Measurements from ENCODE around the gene SYNPO2. TPM values are rescaled to one million over a fixed set of nuclear protein-coding genes. Genes with fewer than 3 reads are reported as not detected.

The SYNPO2 gene
- total RNA-seq, 4 donors from 2014 or later, result 1,547 to 3,168 (median 2,047) TPM

DNA sequence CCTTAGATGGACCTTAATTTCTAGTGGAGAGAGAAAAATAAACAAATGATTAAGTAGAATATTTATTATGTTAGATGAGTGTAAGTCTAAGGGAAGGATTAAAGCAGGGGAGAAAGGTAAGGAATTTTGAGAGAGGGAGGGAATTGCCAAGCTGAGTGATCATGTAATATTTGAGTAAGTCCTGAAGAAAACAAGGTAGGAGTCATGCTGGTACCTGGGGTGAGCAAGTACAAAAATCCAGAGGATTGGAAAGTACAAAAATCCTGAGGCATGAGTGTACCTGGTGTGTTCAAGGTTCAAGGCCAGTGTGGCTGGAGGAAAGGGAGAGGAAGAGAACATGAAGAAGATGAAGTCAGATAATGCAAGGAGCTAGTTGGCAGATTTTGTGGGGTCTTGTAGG, 159.8 kb downstream of the SYNPO2 start:
- no peak for ATAC-seq
- peak overlapping the region in 3 of 4 donors; percentile 34 to 90 (median 39) for H3K27ac ChIP-seq
- peaks cover 5 to 79% (median 17%) of the 10 kb centered on the region in 3 donors for H3K4me1 ChIP-seq

DNA sequence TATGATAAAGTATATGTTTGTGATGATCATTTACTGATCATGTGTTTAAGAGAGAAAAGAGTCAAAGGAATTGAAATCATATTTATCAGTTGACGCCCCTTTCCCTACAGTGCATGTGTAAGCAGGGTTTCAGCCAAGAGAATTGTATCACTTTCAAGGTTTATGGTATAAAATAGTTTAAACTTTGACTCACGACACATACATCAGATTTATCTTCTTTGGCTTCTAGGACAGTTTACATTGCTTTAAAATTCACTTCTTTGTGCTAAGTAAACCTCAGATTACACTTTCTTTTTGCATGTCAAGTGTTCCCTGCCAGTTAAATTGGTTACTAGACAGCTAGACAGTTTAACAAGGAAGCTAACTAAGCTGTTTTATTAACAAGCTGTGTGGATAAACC, 160.7 kb downstream of the SYNPO2 start:
- WGBS, 2 donors (ENCODE audit: low coverage in 1 of 2), result 47 to 48% methylated on average over 2 of the region's 2 CpGs
- ATAC-seq, result no peak
- Histone ChIP-seq H3K27ac (peak overlapping the region in 2 of 4 donors; percentile 39 to 90), H3K9me3 (no peaks in the 10 kb centered on the region), H3K4me1 (peaks cover 5 to 70% (median 17%) of the 10 kb centered on the region in 3 donors), H3K36me3 (peaks cover 0 to 4% of the 10 kb centered on the region in 2 donors), H3K4me3 (no peak overlapping the region), H3K27me3 (no peaks in the 10 kb centered on the region)
- TF ChIP-seq POLR2AphosphoS5 (IDR thresholded peaks at IDR 0.05) (no peak), EP300 (IDR thresholded peaks at IDR 0.05) (no peak), POLR2A (IDR thresholded peaks at IDR 0.05) (no peak)
- TF ChIP-seq, protein P1, sequence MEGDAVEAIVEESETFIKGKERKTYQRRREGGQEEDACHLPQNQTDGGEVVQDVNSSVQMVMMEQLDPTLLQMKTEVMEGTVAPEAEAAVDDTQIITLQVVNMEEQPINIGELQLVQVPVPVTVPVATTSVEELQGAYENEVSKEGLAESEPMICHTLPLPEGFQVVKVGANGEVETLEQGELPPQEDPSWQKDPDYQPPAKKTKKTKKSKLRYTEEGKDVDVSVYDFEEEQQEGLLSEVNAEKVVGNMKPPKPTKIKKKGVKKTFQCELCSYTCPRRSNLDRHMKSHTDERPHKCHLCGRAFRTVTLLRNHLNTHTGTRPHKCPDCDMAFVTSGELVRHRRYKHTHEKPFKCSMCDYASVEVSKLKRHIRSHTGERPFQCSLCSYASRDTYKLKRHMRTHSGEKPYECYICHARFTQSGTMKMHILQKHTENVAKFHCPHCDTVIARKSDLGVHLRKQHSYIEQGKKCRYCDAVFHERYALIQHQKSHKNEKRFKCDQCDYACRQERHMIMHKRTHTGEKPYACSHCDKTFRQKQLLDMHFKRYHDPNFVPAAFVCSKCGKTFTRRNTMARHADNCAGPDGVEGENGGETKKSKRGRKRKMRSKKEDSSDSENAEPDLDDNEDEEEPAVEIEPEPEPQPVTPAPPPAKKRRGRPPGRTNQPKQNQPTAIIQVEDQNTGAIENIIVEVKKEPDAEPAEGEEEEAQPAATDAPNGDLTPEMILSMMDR (IDR thresholded peaks at IDR 0.05), result no peak

More for the DNA sequence above, 159.8 kb downstream of the SYNPO2 start:
- Histone ChIP-seq H3K9me3 (no peaks in the 10 kb centered on the region), H3K27me3 (no peaks in the 10 kb centered on the region), H3K4me3 (no peak overlapping the region), H3K36me3 (peaks cover 0 to 4% of the 10 kb centered on the region in 2 donors)
- no peak for TF ChIP-seq EP300 (IDR thresholded peaks at IDR 0.05)
- TF ChIP-seq POLR2A (IDR thresholded peaks at IDR 0.05), result no peak
- peak; percentile 4 for TF ChIP-seq POLR2AphosphoS5 (IDR thresholded peaks at IDR 0.05)
- TF ChIP-seq, protein P1 (IDR thresholded peaks at IDR 0.05), result no peak

DNA sequence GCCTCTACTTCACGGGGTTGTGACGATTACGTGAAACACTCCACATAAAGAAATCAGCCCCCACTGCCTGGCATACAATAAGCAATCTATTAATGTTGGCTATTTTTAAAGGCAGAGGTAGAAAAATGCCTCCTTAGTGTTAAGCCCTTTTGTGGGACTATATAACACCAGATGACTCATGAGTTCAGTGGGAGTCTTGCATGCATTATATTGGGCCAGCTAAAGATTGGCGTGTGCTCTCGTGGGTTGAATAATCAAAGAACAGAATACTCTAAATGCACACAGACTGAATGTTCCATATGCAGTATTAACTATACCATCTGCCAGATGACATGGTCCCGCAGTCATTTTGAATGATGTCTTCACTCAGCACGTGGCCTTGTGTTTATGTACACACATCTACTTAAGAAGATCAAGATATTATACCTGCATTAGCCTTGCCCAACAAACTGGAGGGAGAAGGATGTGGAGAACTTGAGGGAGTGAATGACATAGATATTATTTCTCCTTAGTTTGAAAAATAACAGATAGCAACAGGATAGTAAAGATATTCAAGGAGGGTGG, 162.0 kb downstream of the SYNPO2 start:
- TF ChIP-seq, protein P1 (IDR thresholded peaks at IDR 0.05), result no peak
- no peak for TF ChIP-seq POLR2A (IDR thresholded peaks at IDR 0.05)
- no peak for TF ChIP-seq POLR2AphosphoS5 (IDR thresholded peaks at IDR 0.05)
- TF ChIP-seq EP300 (IDR thresholded peaks at IDR 0.05), result no peak
- no peaks in the 10 kb centered on the region for H3K9me3 ChIP-seq
- H3K4me3 ChIP-seq, result no peak overlapping the region
- H3K27ac ChIP-seq, result peak overlapping the region in 2 of 4 donors; percentile 24 to 90
- WGBS, 2 donors (ENCODE audit: low coverage in 1 of 2), result 63 to 68% methylated on average over 5 to 7 of the region's 7 CpGs
- H3K4me1 ChIP-seq, result peaks cover 5 to 59% (median 10%) of the 10 kb centered on the region in 3 donors
- H3K36me3 ChIP-seq, result peaks cover 0 to 4% of the 10 kb centered on the region in 2 donors
- H3K27me3 ChIP-seq, result no peaks in the 10 kb centered on the region
- ATAC-seq, result no peak

DNA sequence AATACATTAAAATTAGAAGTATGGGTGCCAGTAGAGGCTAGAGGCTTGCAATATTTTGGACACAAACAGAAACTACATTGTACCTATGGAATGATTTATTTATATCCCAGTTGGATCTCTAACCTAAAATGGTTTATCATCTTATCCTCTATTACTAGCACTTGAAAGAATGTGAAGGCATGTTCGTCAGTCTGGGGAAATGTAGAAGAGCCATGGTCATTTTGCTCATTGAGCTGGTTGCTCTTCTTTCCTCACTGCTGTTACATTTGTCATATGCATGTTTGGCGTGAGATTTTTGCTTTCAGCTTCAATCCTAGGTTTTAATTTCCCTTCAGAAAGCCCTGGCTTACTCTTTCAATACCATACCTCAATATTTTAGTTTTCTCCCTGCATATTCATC, 164.6 kb downstream of the SYNPO2 start:
- 49 to 74% methylated on average over 2 of the region's 2 CpGs for WGBS, 2 donors (ENCODE audit: low coverage in 1 of 2)
- Histone ChIP-seq H3K36me3 (peaks cover 0 to 17% of the 10 kb centered on the region in 2 donors), H3K27me3 (no peaks in the 10 kb centered on the region), H3K27ac (peak overlapping the region in 1 of 4 donors; percentile 49), H3K4me3 (no peak overlapping the region), H3K4me1 (peaks cover 0 to 33% (median 0%) of the 10 kb centered on the region in 3 donors), H3K9me3 (no peaks in the 10 kb centered on the region)
- TF ChIP-seq POLR2AphosphoS5 (IDR thresholded peaks at IDR 0.05), result no peak
- TF ChIP-seq, protein P1 (IDR thresholded peaks at IDR 0.05), result no peak
- TF ChIP-seq POLR2A (IDR thresholded peaks at IDR 0.05), result no peak
- TF ChIP-seq EP300 (IDR thresholded peaks at IDR 0.05), result no peak
- ATAC-seq, result no peak

DNA sequence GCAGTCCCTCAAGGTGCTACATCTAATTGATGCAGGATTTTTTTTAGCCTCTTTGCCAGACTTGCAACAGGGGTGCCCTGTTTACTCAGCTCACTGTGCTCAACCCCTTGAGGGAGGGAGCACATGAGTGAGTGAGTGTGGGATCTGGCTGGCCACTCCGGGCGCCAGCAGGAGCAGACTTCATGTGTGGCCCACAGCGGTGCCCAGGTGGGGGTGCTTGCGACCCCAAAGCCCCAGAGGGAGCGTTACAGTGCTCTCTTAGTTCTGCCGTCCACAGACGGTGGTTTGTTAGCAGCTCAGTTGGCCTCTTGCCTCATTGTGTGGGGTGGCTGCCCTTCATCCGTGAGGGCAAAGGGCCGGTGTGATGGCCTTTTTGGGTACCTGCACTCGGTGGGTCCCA, 165.3 kb downstream of the SYNPO2 start:
- H3K27me3 ChIP-seq, result no peaks in the 10 kb centered on the region
- peaks cover 0 to 17% of the 10 kb centered on the region in 2 donors for H3K36me3 ChIP-seq
- 74% methylated on average over 5 of the region's 10 CpGs; no CpG with 5 or more reads in 1 of the 2 donors for WGBS, 2 donors (ENCODE audit: low coverage in 1 of 2)
- TF ChIP-seq POLR2A (IDR thresholded peaks at IDR 0.05) (no peak), POLR2AphosphoS5 (IDR thresholded peaks at IDR 0.05) (no peak), EP300 (IDR thresholded peaks at IDR 0.05) (no peak)
- TF ChIP-seq, protein P1 (IDR thresholded peaks at IDR 0.05), result no peak
- no peak overlapping the region for H3K4me3 ChIP-seq
- H3K27ac ChIP-seq, result peak overlapping the region in 1 of 4 donors; percentile 60
- H3K4me1 ChIP-seq, result peaks cover 0 to 25% (median 0%) of the 10 kb centered on the region in 3 donors
- H3K9me3 ChIP-seq, result no peaks in the 10 kb centered on the region
- ATAC-seq, result no peak
